IPS-18c (cell line): ENCODE data around the gene PITX1.

Source experiments
- H3K4me3 ChIP-seq: 2 replicates; pipeline ENCODE4 v1.7.0; 2013; ENCODE audit warnings: low read depth, mild to moderate bottlenecking, low read length, moderate library complexity; ENCODE audit not compliant: insufficient read depth
- H3K9me3 ChIP-seq: one replicate; pipeline ENCODE4 v1.6.1; 2013; ENCODE audit warnings: mild to moderate bottlenecking, low read length, moderate library complexity; ENCODE audit not compliant: control insufficient read depth, insufficient read depth

Gene PITX1

DNA sequence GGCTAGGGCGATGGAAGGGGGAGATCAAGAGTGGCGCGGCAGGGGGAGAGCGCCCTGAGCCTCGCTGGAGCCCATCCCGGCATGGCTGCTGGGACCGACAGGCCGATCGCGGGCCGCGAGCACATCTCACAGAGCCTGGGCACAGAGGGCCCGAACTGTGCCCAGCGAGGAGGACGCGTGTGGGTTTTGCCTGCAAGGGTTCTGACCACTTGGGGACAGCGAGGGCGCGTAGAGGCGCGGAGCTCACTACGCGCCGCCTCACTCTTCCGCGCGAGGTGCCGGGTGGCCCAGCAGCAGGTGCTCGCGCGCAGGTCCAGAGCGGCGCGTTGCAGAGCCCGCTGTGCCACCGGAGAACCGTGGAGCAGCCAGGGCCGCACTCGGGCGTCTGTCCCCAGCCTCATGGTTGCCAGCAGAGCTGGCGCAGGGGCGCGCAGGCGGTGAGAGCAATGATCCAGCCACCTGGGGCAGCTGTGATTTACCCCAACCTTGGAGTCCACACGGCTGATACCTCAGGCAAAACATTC, 16.3 kb upstream of the PITX1 start:
- Histone ChIP-seq H3K9me3 (no peaks in the 10 kb centered on the region), H3K4me3 (peak overlapping the region; percentile 47)

DNA sequence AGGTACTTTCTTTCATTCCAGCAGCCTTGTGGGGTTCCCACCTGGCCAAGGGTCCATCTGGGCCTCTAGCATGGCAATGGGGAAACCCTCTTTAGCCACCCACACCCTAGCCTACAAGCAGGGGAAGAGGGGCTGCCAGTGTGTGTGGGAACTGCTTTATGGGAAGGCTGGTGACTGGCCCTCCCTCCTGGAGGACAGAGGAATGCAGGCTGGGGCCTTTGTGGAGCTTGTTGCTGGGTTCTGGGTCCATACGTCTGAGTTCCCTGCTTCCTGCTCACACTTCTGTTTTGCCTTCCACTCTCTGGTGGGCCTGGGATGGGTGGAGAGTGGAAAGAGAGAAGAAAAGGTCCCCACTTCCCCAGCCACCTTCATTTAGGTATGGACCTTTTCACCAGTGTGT, 14.9 kb upstream of the PITX1 start:
- no peak overlapping the region for H3K4me3 ChIP-seq

GRCh38 chr5:135048286-135048685, 14.3 kb upstream of the PITX1 start:
- no peak overlapping the region for H3K4me3 ChIP-seq
- H3K9me3 ChIP-seq, result no peaks in the 10 kb centered on the region

More for the DNA sequence above, 14.9 kb upstream of the PITX1 start:
- H3K9me3 ChIP-seq, result no peaks in the 10 kb centered on the region

DNA sequence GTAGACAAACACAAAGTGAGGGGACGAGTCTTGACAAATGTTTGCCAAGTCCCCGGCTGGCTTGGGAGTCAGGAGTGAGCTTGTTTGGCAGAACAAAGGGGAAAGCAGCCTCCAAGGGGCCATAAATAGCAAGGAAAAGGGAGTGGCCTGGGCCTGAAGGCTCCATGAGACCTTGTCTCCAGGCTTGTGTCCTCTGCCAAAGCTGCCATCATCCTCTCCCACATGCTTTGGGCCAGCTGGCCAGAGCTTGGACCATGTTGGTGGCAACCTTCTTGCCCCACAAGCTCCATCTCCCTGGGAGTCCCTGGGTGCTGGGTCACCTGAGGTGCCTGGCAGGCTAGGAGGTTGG, 13.3 kb upstream of the PITX1 start:
- H3K4me3 ChIP-seq, result no peak overlapping the region
- H3K9me3 ChIP-seq, result no peaks in the 10 kb centered on the region

DNA sequence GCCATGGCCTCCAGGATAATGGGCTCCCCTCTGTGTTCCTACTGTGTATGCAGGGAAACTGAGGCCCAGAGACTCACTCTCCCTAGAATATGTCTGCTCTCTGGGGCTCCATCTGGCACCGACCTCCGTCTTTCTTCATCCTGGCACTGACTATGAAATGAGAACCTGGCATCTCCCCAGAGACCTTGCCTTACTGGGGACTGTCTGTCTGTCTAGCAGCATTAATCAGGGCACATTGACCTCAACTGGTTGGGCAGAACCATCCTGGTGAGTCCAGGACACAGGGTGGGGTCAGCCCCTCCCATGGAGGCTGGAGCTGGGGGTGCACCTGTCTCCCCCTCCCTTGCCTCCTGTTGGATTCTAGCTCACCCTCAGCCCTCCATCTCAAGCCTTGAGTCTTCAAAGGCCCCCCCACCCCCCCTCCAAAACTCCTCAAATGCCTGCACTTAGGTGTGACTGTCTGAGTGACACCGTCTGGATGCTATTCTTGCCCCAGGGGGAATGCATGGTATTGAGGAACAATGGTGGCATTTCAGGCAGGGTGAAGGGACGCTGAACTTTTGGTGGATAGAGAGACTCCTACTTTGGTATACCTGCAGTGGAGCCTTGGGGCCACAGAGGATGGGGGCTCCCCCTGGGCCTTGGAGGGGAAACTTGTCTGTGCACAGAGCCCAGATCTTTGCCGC, 12.8 kb upstream of the PITX1 start:
- no peak overlapping the region for H3K4me3 ChIP-seq
- H3K9me3 ChIP-seq, result no peaks in the 10 kb centered on the region

- Histone ChIP-seq H3K4me3 (no peak overlapping the region), H3K9me3 (no peaks in the 10 kb centered on the region)
Measured at GRCh38 chr5:135045488-135045887, 11.5 kb upstream of the PITX1 start.

GRCh38 chr5:135042595-135042994, 8.6 kb upstream of the PITX1 start:
- no peak overlapping the region for H3K4me3 ChIP-seq
- no peaks in the 10 kb centered on the region for H3K9me3 ChIP-seq

DNA sequence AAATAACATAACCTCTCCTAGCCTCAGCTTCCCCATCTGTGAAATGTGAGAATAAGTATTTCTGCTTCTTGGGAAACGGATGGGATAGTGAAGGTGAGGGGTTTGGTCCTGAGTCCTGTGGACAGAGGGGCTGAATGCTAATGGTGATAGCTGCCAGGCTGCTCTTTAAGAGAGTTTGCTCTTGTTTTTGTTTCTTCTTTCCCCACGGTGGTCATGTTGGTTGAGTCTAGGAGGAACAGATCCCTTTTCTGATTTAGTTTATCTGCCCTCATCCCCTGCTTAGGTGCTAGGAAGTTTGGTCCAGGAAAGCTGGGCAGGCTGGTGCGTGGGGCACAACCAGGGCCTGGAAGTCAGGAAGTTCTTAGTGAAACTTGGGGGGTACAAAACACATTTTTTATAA, 7.7 kb upstream of the PITX1 start:
- no peak overlapping the region for H3K4me3 ChIP-seq
- H3K9me3 ChIP-seq, result no peaks in the 10 kb centered on the region

- Histone ChIP-seq H3K4me3 (peak overlapping the region; percentile 46), H3K9me3 (no peaks in the 10 kb centered on the region)
Measured at GRCh38 chr5:135041145-135041587, 7.1 kb upstream of the PITX1 start.

- Histone ChIP-seq H3K4me3 (peak overlapping the region; percentile 46), H3K9me3 (no peaks in the 10 kb centered on the region)
Measured at GRCh38 chr5:135040333-135041144, 6.5 kb upstream of the PITX1 start.

GRCh38 chr5:135040034-135040332, 6.0 kb upstream of the PITX1 start:
- Histone ChIP-seq H3K9me3 (no peaks in the 10 kb centered on the region), H3K4me3 (peak overlapping the region; percentile 46; the same call in 1 of the 2 replicates)

- Histone ChIP-seq H3K9me3 (no peaks in the 10 kb centered on the region), H3K4me3 (peak overlapping the region; percentile 46)
Measured at GRCh38 chr5:135039271-135040033, 5.4 kb upstream of the PITX1 start.

GRCh38 chr5:135038813-135039270, 4.8 kb upstream of the PITX1 start:
- H3K9me3 ChIP-seq, result no peaks in the 10 kb centered on the region
- no peak overlapping the region for H3K4me3 ChIP-seq

GRCh38 chr5:135038205-135038812, 4.3 kb upstream of the PITX1 start:
- no peaks in the 10 kb centered on the region for H3K9me3 ChIP-seq

GRCh38 chr5:135037519-135038204, 3.6 kb upstream of the PITX1 start:
- Histone ChIP-seq H3K4me3 (no peak overlapping the region), H3K9me3 (no peaks in the 10 kb centered on the region)

More at GRCh38 chr5:135038205-135038812, 4.3 kb upstream of the PITX1 start:
- no peak overlapping the region for H3K4me3 ChIP-seq

DNA sequence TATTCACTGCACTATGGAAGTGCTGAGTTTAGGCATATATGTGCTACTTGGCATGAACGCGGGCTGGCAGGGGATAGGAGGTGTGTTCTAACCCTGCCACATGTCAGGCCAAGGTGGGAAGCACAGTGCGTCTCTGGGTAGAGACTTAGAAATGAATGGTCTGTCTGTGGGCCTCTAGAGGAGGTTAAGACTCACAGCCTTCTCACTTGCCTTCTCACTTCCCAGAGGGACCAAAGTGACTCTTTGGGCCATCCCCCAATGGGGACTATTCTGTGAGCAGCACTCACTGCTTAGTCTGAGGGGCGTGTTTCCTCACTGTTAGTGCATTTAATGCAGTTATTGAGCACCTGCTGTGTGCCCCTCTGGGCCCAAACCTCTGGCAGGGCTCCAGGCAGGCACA, 2.4 kb upstream of the PITX1 start:
- Histone ChIP-seq H3K9me3 (no peaks in the 10 kb centered on the region), H3K4me3 (no peak overlapping the region)

GRCh38 chr5:135035678-135036030, 1.6 kb upstream of the PITX1 start:
- Histone ChIP-seq H3K9me3 (no peaks in the 10 kb centered on the region), H3K4me3 (no peak overlapping the region)
